H1 (cell line): ENCODE data around the gene MIER1. TPM values are rescaled to one million over a fixed set of nuclear protein-coding genes. Genes with fewer than 3 reads are reported as not detected.

Experiments
- CTCF ChIA-PET: fragments of 300-600 bp; sonication (Branson Sonifier 250); formaldehyde crosslinking; loops from one replicate; lab custom pipeline; 2021; ENCODE audit not compliant: partially characterized antibody; lab: Charles Lee
- POLR2A ChIA-PET: fragments of 300-600 bp; sonication (Branson Sonifier 250); formaldehyde crosslinking; loops from one replicate; lab custom pipeline; 2021; ENCODE audit warnings: inconsistent platforms; ENCODE audit not compliant: partially characterized antibody; lab: Charles Lee
- DNase-seq, 2 experiments: peaks; one replicate each; pipeline versions ENCODE4 v3.0.0 to v3.0.0-alpha.2; 2010 to 2022; ENCODE audit warnings: low spot score in 2 of 2, low read depth in 1 of 2, mixed read lengths in 1 of 2
- FAIRE-seq: peaks from 2 replicates; lab custom pipeline; 2011; peaks lifted over from hg19 to GRCh38; lab: Jason Lieb, UNC
- H2AFZ ChIP-seq: 2 replicates; pipeline ENCODE4 v1.8.1; 2012; ENCODE audit warnings: low read length, inconsistent platforms
- H2AK5ac ChIP-seq: 2 replicates; pipeline ENCODE4 v1.6.1; 2013; ENCODE audit warnings: low read depth, low read length
- H2BK120ac ChIP-seq: replicated peaks from 2 replicates; pipeline ENCODE3; 2013; ENCODE audit warnings: low read depth, low read length, inconsistent platforms
- H2BK12ac ChIP-seq: 2 replicates; pipeline ENCODE4 v1.6.1; 2013; ENCODE audit warnings: low read depth, low read length
- H2BK15ac ChIP-seq: 2 replicates; pipeline ENCODE4 v1.6.1; 2013; ENCODE audit warnings: low read length
- H2BK20ac ChIP-seq: 2 replicates; pipeline ENCODE4 v1.6.1; 2013; ENCODE audit warnings: low read length
- H2BK5ac ChIP-seq: 2 replicates; pipeline ENCODE4 v1.6.1; 2013; ENCODE audit warnings: low read depth, low read length
- H3K14ac ChIP-seq: 2 replicates; pipeline ENCODE4 v1.6.1; 2013; ENCODE audit warnings: inconsistent platforms; ENCODE audit not compliant: insufficient read length
- H3K18ac ChIP-seq: 2 replicates; pipeline ENCODE4 v1.6.1; 2013; ENCODE audit warnings: low read length; ENCODE audit errors: extremely low read depth
- H3K23ac ChIP-seq: 2 replicates; pipeline ENCODE4 v1.6.1; 2013; ENCODE audit warnings: inconsistent platforms; ENCODE audit not compliant: insufficient read length
- H3K23me2 ChIP-seq: 2 replicates; pipeline ENCODE4 v1.6.1; 2013; ENCODE audit warnings: low read depth, low read length
- H3K27ac ChIP-seq: 2 replicates; pipeline ENCODE4 v1.6.1; 2011; ENCODE audit warnings: low read depth, low read length, inconsistent platforms
- H3K27me3 ChIP-seq, 4 experiments: replicated peaks in 1 of 4; 1 replicate in 1 of 4; 2 replicates in 3 of 4; pipeline versions ENCODE4 v1.6.1 to v1.8.1; 2011 to 2013; ENCODE audit warnings: low read length in 3 of 4, mild to moderate bottlenecking in 3 of 4, inconsistent platforms in 2 of 4, mixed read lengths in 2 of 4, moderate library complexity in 1 of 4; ENCODE audit not compliant: control insufficient read depth in 3 of 4, insufficient read depth in 3 of 4; ENCODE audit errors: extremely low read depth in 1 of 4
- H3K36me3 ChIP-seq, 4 experiments: 2 replicates each; pipeline versions ENCODE4 v1.6.1 to v1.8.1; 2011 to 2013; ENCODE audit warnings: mild to moderate bottlenecking in 4 of 4, low read length in 3 of 4, moderate library complexity in 2 of 4, control low read depth in 1 of 4, inconsistent platforms in 1 of 4; ENCODE audit not compliant: insufficient read depth in 4 of 4, control insufficient read depth in 2 of 4
- H3K4ac ChIP-seq: replicated peaks from 2 replicates; pipeline ENCODE3; 2013; ENCODE audit warnings: low read length, low read depth, mixed read lengths, inconsistent platforms; ENCODE audit not compliant: insufficient read length
- H3K4me1 ChIP-seq, 4 experiments: replicated peaks in 1 of 4; 1 replicate in 1 of 4; 2 replicates in 3 of 4; pipeline versions ENCODE4 v1.6.1 to v1.8.1; 2011 to 2013; ENCODE audit warnings: low read length in 3 of 4, inconsistent platforms in 2 of 4, mixed read lengths in 1 of 4; ENCODE audit not compliant: insufficient read depth in 4 of 4, control insufficient read depth in 3 of 4
- H3K4me2 ChIP-seq, 2 experiments: 2 replicates each; pipeline versions ENCODE4 v1.6.1 to v1.8.1; 2011 to 2013; ENCODE audit warnings: low read depth in 2 of 2, low read length in 2 of 2, control low read depth in 1 of 2, inconsistent platforms in 1 of 2, mild to moderate bottlenecking in 1 of 2; ENCODE audit not compliant: insufficient read depth in 1 of 2
- H3K4me3 ChIP-seq, 4 experiments: fragments of 200-600, 300-600 bp in 1 of 4; sonication (generic), shearing (Covaris generic), sonication (Bioruptor Twin) in 1 of 4; 2 replicates each; pipeline versions ENCODE4 v1.5.1 to v1.8.1; 2011 to 2016; ENCODE audit warnings: low read length in 4 of 4, low read depth in 3 of 4, control low read depth in 2 of 4, inconsistent platforms in 2 of 4, mild to moderate bottlenecking in 2 of 4, mixed read lengths in 1 of 4, moderate library complexity in 1 of 4; ENCODE audit not compliant: insufficient read depth in 2 of 4; ENCODE audit errors: extremely low read depth in 1 of 4
- H3K56ac ChIP-seq: replicated peaks from 2 replicates; pipeline ENCODE3; 2013; ENCODE audit warnings: low read depth, mild to moderate bottlenecking, mixed read lengths, low read length, inconsistent platforms; ENCODE audit not compliant: insufficient read length
- H3K79me1 ChIP-seq: 2 replicates; pipeline ENCODE4 v1.6.1; 2013; ENCODE audit warnings: low read depth, low read length, control low read depth
- H3K79me2 ChIP-seq, 2 experiments: 2 replicates each; pipeline versions ENCODE4 v1.6.1 to v1.8.1; 2012 to 2013; ENCODE audit warnings: low read length in 2 of 2, mild to moderate bottlenecking in 2 of 2, inconsistent platforms in 1 of 2; ENCODE audit not compliant: insufficient read depth in 2 of 2, control insufficient read depth in 1 of 2
- H3K9ac ChIP-seq, 4 experiments: replicated peaks in 1 of 4; 1 replicate in 1 of 4; 2 replicates in 3 of 4; pipeline versions ENCODE4 v1.6.1 to v1.8.1; 2011 to 2013; ENCODE audit warnings: low read depth in 3 of 4, low read length in 3 of 4, control low read depth in 2 of 4, mild to moderate bottlenecking in 2 of 4, moderate library complexity in 2 of 4, inconsistent platforms in 1 of 4; ENCODE audit errors: extremely low read depth in 1 of 4
- H3K9me3 ChIP-seq, 2 experiments: 2 replicates each; pipeline versions ENCODE4 v1.6.1 to v1.8.1; 2012 to 2013; ENCODE audit warnings: mild to moderate bottlenecking in 2 of 2, moderate library complexity in 2 of 2, control low read depth in 1 of 2, inconsistent platforms in 1 of 2, low read depth in 1 of 2, low read length in 1 of 2, mixed read lengths in 1 of 2; ENCODE audit not compliant: insufficient read depth in 2 of 2
- H4K20me1 ChIP-seq, 2 experiments: replicated peaks in 1 of 2; 2 replicates each; pipeline versions ENCODE3 to v1.8.1; 2011 to 2013; ENCODE audit warnings: inconsistent platforms in 2 of 2, low read length in 2 of 2, mild to moderate bottlenecking in 1 of 2; ENCODE audit not compliant: insufficient read depth in 2 of 2, control insufficient read depth in 1 of 2
- H4K5ac ChIP-seq: 2 replicates; pipeline ENCODE4 v1.6.1; 2013; ENCODE audit warnings: low read length, low read depth, mixed read lengths, inconsistent platforms; ENCODE audit not compliant: insufficient read length
- H4K8ac ChIP-seq: 2 replicates; pipeline ENCODE4 v1.8.0; 2013; ENCODE audit warnings: mild to moderate bottlenecking, moderate library complexity, low read length, inconsistent platforms; ENCODE audit not compliant: insufficient read depth; ENCODE audit errors: extremely low read depth
- H4K91ac ChIP-seq: replicated peaks from 2 replicates; pipeline ENCODE3; 2013; ENCODE audit warnings: low read length, mixed read lengths, inconsistent platforms; ENCODE audit not compliant: insufficient read length
- BCL11A ChIP-seq, 2 experiments: IDR thresholded peaks; one replicate each; pipeline ENCODE4 v1.6.1; 2011; ENCODE audit warnings: low read depth in 2 of 2, low read length in 2 of 2, mild to moderate bottlenecking in 2 of 2
- CHD2 ChIP-seq: IDR thresholded peaks from 2 replicates; pipeline ENCODE4 v1.6.1; 2012; ENCODE audit warnings: low read length, improper control_type of control experiment
- JUND ChIP-seq: IDR thresholded peaks from 2 replicates; pipeline ENCODE4 v1.6.1; 2011; ENCODE audit warnings: mild to moderate bottlenecking, improper control_type of control experiment, low read length
- KDM4A ChIP-seq: IDR thresholded peaks from one replicate; pipeline ENCODE4 v1.7.1; 2012; ENCODE audit warnings: low read depth, mild to moderate bottlenecking, moderate library complexity, low read length, inconsistent platforms; ENCODE audit not compliant: severe bottlenecking
- NANOG ChIP-seq: IDR thresholded peaks from 2 replicates; pipeline ENCODE4 v1.6.1; 2011; ENCODE audit warnings: low read length, low read depth, mild to moderate bottlenecking, inconsistent platforms; ENCODE audit not compliant: insufficient read depth, poor library complexity, severe bottlenecking
- PHF8 ChIP-seq: fragments of 200-600 bp; sonication (generic); conservative IDR thresholded peaks from 2 replicates; pipeline ENCODE4 v1.7.1; 2012; ENCODE audit warnings: low read depth, mild to moderate bottlenecking, inconsistent platforms, low read length, moderate library complexity
- POLR2A ChIP-seq, 2 experiments: IDR thresholded peaks; 1 replicate in 1 of 2; 2 replicates in 1 of 2; pipeline ENCODE4 v1.6.1; 2011; ENCODE audit warnings: low read depth in 2 of 2, low read length in 2 of 2, mild to moderate bottlenecking in 2 of 2; ENCODE audit errors: control extremely low read depth in 1 of 2
- RAD21 ChIP-seq, 2 experiments: IDR thresholded peaks in 1 of 2; conservative IDR thresholded peaks in 1 of 2; 2 replicates each; pipeline ENCODE4 v1.6.1; 2011; ENCODE audit warnings: low read depth in 2 of 2, low read length in 2 of 2, improper control_type of control experiment in 1 of 2, inconsistent platforms in 1 of 2, mild to moderate bottlenecking in 1 of 2, moderate library complexity in 1 of 2
- RBBP5 ChIP-seq: IDR thresholded peaks from 2 replicates; pipeline ENCODE4 v1.7.1; 2012; ENCODE audit warnings: low read depth, mild to moderate bottlenecking, inconsistent platforms, low read length, moderate library complexity, borderline replicate concordance
- SAP30 ChIP-seq: fragments of 300-600 bp; sonication (generic); IDR thresholded peaks from 2 replicates; pipeline ENCODE4 v1.7.1; 2012; ENCODE audit warnings: low read length, moderate library complexity, mild to moderate bottlenecking, inconsistent platforms; ENCODE audit not compliant: insufficient read depth, insufficient replicate concordance
- SIRT6 ChIP-seq: IDR thresholded peaks from one replicate; pipeline ENCODE4 v1.7.1; 2012; ENCODE audit warnings: low read length, inconsistent platforms
- TBP ChIP-seq: IDR thresholded peaks from 2 replicates; pipeline ENCODE4 v1.6.1; 2011; ENCODE audit warnings: low read depth, low read length, improper control_type of control experiment
- ZNF274 ChIP-seq: IDR thresholded peaks from 2 replicates; pipeline ENCODE4 v1.7.0; 2012; ENCODE audit warnings: low read length, borderline replicate concordance; ENCODE audit errors: extremely low read depth
- WGBS, 2 experiments: shearing (Covaris generic) in 1 of 2; methylation state at CpG; one replicate each; pipeline versions ENCODE4 v1.1.6 to v1.1.7; 2013 to 2015; ENCODE audit warnings: low lambda C conversion rate in 2 of 2, mixed read lengths in 2 of 2, inconsistent platforms in 1 of 2, low coverage in 1 of 2, missing lambda C conversion rate in 1 of 2; ENCODE audit not compliant: insufficient replicate concordance in 2 of 2, insufficient coverage in 1 of 2, insufficient read length in 1 of 2; ENCODE audit errors: extremely low coverage in 1 of 2, missing lambda C conversion rate in 1 of 2; 5-methylcytosine and 5-hydroxymethylcytosine counted together
- polyA plus RNA-seq, 7 experiments: library from polyadenylated mRNA; depleted of rRNA in 3 of 7; stranded (reverse) in 5 of 7; unstranded in 2 of 7; fragments of >200 nt in 5 of 7; fragments of 200-250 nt in 2 of 7; gene quantifications; 1 replicate in 5 of 7; 2 replicates in 1 of 7; 4 replicates in 1 of 7; pipeline versions ENCODE4 v1.2.1 to v1.2.3, GENCODE V29; 2011 to 2013; ENCODE audit warnings: missing spikeins in 2 of 7, mixed read lengths in 2 of 7
- total RNA-seq: library from RNA; stranded (reverse); fragmentation: NEBNext Ultra II Directional; extraction: Animal tissue kit (Norgen Biotek cat#: 25700); gene quantifications from 2 replicates; pipeline ENCODE4 v1.2.1, GENCODE V29; 2021

Gene MIER1
- total and polyA plus RNA-seq, 2 of the 8 experiments (the other 6 are each of a cell fraction or from before 2014, with no cell fraction given) = 5.2 to 33.5 TPM

- no peak for FAIRE-seq
- POLR2A ChIA-PET = no interaction called here
- no peak overlapping the region for H3K23ac ChIP-seq
Observed at GRCh38 chr1:66940981-66941380, 16.2 kb downstream of the MIER1 start.

More at GRCh38 chr1:66940981-66941380, 16.2 kb downstream of the MIER1 start:
- no peaks in the 10 kb centered on the region for H3K9me3 ChIP-seq
- TF ChIP-seq TBP (no peak), NANOG (no peak), POLR2A (IDR thresholded peaks at IDR 0.05; ENCODE audit: control extremely low read depth in 1 of 2, low read depth in 2 of 2, low read length in 2 of 2) (no peak), PHF8 (no peak), RAD21 (IDR thresholded peaks at IDR 0.05 in 1 of 2, conservative IDR thresholded peaks at IDR 0.05 in 1 of 2; ENCODE audit: low read depth in 2 of 2, low read length in 2 of 2) (no peak), RBBP5 (no peak), CHD2 (no peak), SAP30 (no peak), JUND (no peak), SIRT6 (no peak), ZNF274 (no peak), BCL11A (IDR thresholded peaks at IDR 0.05; ENCODE audit: low read depth in 2 of 2, low read length in 2 of 2) (no peak), KDM4A (no peak)
- H2BK20ac ChIP-seq = no peak overlapping the region
- no peak overlapping the region for H4K91ac ChIP-seq
- H2BK5ac ChIP-seq = no peak overlapping the region
- no peak overlapping the region for H3K9ac ChIP-seq
- H3K27me3 ChIP-seq = no peaks in the 10 kb centered on the region
- no peak overlapping the region for H3K27ac ChIP-seq
- H3K14ac ChIP-seq = no peak overlapping the region
- H3K4me3 ChIP-seq = no peak overlapping the region
- no peak overlapping the region for H3K4ac ChIP-seq
- CTCF ChIA-PET = interaction anchor here (0.6 to 0.7 kb wide), 2 partner anchors 1253 to 1722 kb away, joined by 3 read pairs; no protein-coding TSS in a partner anchor
- H2BK120ac ChIP-seq = no peak overlapping the region
- no peak overlapping the region for H2AFZ ChIP-seq
- H4K20me1 ChIP-seq = no peaks in the 10 kb centered on the region
- H4K8ac ChIP-seq = no peak overlapping the region
- H2BK15ac ChIP-seq = no peak overlapping the region
- H3K79me2 ChIP-seq = peaks cover 0 to 66% of the 10 kb centered on the region in 2 experiments
- H3K4me2 ChIP-seq = no peak overlapping the region
- peaks cover 0 to 10% (median under 1%) of the 10 kb centered on the region in 4 experiments; a peak in 2 of 8 replicates for H3K36me3 ChIP-seq
- no peak overlapping the region for H3K18ac ChIP-seq
- H3K4me1 ChIP-seq = peaks cover 0 to 2% (median 0%) of the 10 kb centered on the region in 4 experiments; a peak in 1 of 7 replicates
- H3K79me1 ChIP-seq = no peaks in the 10 kb centered on the region; the same call in 1 of the 2 replicates
- H3K23me2 ChIP-seq = no peaks in the 10 kb centered on the region
- no peak overlapping the region for H2AK5ac ChIP-seq
- no peak overlapping the region for H3K56ac ChIP-seq
- no peak overlapping the region for H4K5ac ChIP-seq
- no peak for DNase-seq
- WGBS, 2 experiments = 100% methylated on average over 1 of the region's 1 CpG; no CpG with 5 or more reads in 1 of the 2 experiments
- H2BK12ac ChIP-seq = no peak overlapping the region
